Right renal cortex interstitium (tissue), 3 donors: ENCODE results near the gene ERAL1. TPM values are rescaled to one million over a fixed set of nuclear protein-coding genes. Genes with fewer than 3 reads are reported as not detected.
"Not testable (repeated sequence)": the region's sequence is repeated elsewhere in the genome, so short reads cannot be mapped to it uniquely, and the experiment has no call there.

Experiments
- DNase-seq, 3 donors: peaks; one replicate each; pipeline ENCODE4 v3.0.0-alpha.2; 2013; ENCODE audit warnings: low read depth in 3 of 3, low spot score in 2 of 3
- polyA plus RNA-seq, 3 donors: library from polyadenylated mRNA; unstranded; fragments of 120-200 nt; gene quantifications; one replicate each; pipeline ENCODE4 v1.2.1, GENCODE V29; 2013; ENCODE audit not compliant: insufficient read length in 3 of 3

Gene ERAL1
- 10 to 100 TPM; 60.4 to 70.7 (median 65.0) TPM for polyA plus RNA-seq

- peak; percentile 75 to 80 (median 77) for DNase-seq
Measured at GRCh38 chr17:28854457-28855335, at the start of gene ERAL1. Gene ERAL1 (plus strand): TSS chr17:28855016. CDS start chr17:28855035, 19 bp downstream.

DNA sequence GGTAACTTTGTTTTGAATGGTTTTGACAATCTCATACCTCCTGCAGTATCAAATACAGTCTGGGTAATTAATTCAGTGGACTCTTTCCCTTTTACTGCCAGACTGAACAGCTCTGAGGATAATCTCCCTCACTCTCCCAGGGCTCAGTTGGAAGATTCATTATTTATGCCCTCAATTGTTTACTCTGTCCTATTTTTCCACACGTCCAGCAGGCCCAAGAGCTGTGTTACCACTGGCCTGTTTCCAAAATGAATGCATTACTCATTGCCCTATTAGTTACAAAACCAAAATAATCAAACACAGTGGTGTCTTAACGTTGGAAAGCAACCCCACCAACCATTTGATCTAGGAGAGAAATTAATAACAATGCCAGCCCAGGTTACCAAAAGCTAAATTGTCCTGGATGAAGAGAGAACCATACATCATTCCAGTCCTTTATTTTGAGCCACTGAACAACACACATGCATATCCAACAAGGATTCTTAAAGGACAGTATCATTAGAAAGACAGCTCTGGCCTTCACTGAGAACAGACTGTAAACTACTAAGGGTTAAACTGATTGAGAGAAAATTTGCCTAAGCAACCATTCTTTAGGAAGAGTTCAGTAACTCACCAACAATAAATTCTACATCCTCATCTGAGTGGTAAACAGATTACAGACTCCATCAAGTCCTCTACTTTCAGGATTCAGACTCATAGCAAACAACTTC lies 46.7 kb upstream of the ERAL1 start:
- no peak for DNase-seq

DNA sequence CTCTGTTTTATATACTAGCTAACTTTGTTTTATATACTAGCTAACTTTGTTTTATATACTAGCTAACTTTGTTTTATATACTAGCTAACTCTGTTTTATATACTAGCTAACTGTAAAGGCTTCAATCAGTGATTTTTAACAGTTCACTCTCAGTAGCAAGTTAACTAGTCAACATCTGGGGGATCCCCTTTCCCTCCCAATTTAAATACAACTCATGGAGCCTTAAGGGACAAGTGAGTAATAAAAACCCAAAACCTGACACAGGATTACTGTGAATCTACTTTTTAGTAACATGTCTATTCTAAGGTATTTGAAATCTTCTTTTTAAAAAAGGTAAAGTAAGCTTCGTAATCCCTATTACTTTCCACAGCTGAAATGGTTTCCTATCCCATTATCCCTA lies 44.4 kb upstream of the ERAL1 start:
- DNase-seq, result no peak

- peak in 2 of 3 donors; percentile 23 to 32 for DNase-seq
Measured at GRCh38 chr17:28811651-28812090, 43.1 kb upstream of the ERAL1 start.

DNA sequence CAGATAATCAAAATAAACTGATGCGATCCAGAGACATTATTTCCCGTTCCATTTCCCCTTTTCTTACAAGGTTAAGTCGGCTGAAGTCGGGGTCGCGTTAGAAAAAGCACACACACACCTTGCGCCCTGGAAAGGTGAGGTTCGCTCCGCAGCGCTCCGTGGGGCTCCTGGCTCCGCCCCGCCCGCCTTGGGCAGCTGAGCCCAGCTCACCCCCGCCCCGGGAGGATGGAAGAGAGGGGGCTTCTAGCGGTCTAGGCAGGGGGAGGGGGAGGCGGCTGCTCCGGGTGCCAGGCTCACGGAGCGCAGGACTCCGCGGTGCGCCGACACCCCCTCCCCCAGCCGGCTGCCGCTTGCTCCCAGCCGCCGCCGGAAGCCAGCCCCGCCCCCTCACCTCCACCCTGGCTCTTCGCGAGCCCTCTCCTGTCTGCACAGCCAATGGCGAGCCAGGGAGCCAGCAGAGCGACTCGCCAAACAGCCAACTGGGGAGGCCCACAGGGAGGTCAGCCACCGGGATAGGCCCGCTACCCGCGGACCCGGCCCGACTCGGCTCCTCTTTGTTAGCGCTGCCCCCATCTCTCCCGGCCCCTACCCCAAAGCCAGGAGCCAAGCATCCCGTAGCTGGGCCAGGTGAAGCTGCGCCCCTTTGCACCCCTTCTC lies 42.6 kb upstream of the ERAL1 start:
- peak; percentile 83 to 95 (median 86) for DNase-seq

- peak in 1 of 3 donors; percentile 74 for DNase-seq
Measured at GRCh38 chr17:28812748-28813377, 42.0 kb upstream of the ERAL1 start.

GRCh38 chr17:28816540-28816939 lies 38.3 kb upstream of the ERAL1 start:
- DNase-seq, result no peak

DNA sequence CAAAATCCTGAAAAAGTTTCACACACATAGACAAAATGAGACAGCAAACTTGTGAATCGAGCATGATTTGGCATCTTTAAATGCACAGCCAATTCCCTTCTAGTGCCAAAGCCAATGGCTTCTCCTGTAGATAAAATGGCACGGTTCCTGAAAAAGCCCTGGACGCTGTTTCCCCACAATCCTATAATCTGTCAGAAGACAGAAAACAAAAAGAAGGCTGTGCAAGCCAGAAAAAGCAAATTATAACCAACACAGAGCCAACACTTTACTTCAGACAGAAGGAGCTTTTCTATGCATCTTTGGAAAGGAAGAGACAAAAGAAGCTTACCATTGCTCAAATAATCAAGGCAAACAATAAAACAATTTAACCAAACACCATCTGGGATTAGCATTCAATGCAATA lies 36.0 kb upstream of the ERAL1 start:
- DNase-seq, result no peak

- DNase-seq, result no peak
Measured at GRCh38 chr17:28819582-28819981, 35.2 kb upstream of the ERAL1 start.

- DNase-seq, result no peak
Measured at GRCh38 chr17:28827672-28828071, 27.1 kb upstream of the ERAL1 start.

DNA sequence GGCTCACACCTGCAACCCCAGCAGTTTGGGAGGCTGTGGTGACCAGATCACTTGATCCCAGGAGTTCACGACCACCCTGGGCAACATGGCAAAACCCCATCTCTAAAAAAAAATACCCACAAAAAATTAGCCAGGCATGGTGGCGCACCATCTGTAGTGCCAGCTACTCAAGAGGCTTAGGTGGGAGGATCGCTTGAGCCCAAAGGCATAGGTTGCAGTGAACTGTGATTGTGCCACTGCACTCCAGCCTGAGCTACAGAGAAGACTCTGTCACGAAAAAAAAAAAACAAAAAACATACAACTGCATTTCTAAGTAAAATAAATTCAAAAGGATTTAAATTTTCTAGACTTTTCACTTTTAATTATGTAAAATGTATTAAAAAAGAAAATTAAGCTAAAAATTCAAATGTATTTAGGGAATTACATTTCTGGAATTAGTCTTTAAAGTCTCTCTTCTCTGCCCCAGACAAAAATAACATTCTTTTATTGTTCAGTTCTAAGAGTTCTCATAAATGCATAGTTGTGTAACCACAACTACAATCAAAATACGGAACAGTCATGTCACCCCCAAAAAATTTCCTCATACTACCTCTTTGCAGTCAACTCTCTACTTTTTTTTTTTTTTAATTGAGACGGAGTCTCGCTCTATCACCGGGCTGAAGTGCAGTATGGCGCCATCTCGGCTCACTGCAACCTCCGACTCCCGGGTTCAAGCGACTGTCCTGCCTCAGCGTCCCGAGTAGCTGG lies 26.3 kb upstream of the ERAL1 start:
- DNase-seq, result no peak

GRCh38 chr17:28834420-28834819 lies 20.4 kb upstream of the ERAL1 start:
- no peak for DNase-seq

- DNase-seq, result not testable (repeated sequence)
Measured at GRCh38 chr17:28836541-28836940, 18.3 kb upstream of the ERAL1 start.

DNA sequence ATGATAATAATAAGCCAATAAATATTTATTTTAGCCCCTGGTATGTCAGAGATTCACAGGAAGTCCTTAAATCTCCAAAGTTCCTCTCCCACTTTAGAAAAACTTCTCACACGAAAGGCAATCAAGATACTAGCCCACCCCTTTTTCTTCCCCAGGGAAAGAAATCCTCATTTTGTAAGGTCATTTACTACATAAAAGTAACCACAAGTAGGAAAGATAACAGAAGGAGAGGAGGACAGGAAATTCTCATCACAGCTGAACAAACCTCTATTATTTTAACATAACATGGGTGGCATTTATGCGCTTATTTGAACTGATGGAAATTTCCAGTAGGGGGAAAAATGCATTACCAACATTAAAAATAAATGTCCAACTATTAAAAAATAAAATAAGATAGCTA lies 15.6 kb upstream of the ERAL1 start:
- no peak for DNase-seq

DNA sequence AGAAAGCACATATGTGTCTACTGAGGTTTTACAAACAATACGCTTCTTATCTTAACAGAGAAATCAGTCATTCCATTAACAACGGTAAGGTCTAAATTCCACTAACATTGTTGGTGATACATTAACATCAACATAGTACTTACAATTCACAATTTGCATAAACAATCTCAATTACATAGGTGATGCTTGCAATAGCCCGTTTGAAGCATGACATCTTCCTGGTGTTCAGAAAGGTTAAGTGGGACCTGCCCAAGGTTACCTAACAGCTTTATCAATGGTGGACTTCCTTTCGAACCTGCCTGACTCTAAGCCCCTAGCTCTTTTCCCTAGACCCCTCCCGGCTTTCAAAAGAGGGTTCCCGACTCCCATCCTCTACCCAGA lies 12.9 kb upstream of the ERAL1 start:
- no peak for DNase-seq

GRCh38 chr17:28842282-28843012 lies 12.4 kb upstream of the ERAL1 start, which contains the start of gene FAM222B:
Gene FAM222B (minus strand): TSS chr17:28842790. CDS start chr17:28766667, 76,123 bp downstream.
- DNase-seq, result peak; percentile 73 to 81 (median 75)

GRCh38 chr17:28843816-28844148 lies 11.0 kb upstream of the ERAL1 start:
- no peak for DNase-seq

GRCh38 chr17:28846231-28846630 lies 8.6 kb upstream of the ERAL1 start:
- DNase-seq, result no peak

- not testable (repeated sequence) for DNase-seq
Measured at GRCh38 chr17:28846699-28847098, 8.1 kb upstream of the ERAL1 start.
